GM19238 (cell line): Measurements from ENCODE around the gene ATPAF1.
A peak's percentile ranks its signal among the peaks of the same experiment; 100 is the strongest.
"Not testable (repeated sequence)": the region's sequence is repeated elsewhere in the genome, so short reads cannot be mapped to it uniquely, and the experiment has no call there.

Experiments
- DNase-seq: peaks from one replicate; pipeline ENCODE4 v3.0.0; 2011; ENCODE audit warnings: low spot score; ENCODE audit not compliant: insufficient read length

ATPAF1 gene, protein sequence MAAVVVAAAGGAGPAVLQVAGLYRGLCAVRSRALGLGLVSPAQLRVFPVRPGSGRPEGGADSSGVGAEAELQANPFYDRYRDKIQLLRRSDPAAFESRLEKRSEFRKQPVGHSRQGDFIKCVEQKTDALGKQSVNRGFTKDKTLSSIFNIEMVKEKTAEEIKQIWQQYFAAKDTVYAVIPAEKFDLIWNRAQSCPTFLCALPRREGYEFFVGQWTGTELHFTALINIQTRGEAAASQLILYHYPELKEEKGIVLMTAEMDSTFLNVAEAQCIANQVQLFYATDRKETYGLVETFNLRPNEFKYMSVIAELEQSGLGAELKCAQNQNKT

GRCh38 chr1:46667782-46668760 lies at the start of gene ATPAF1:
Gene ATPAF1, minus strand, starts transcription at chr1:46668364. Its CDS starts 42 bp downstream, at chr1:46668322.
- peak; percentile 71 for DNase-seq

- DNase-seq, result no peak
Observed at GRCh38 chr1:46717654-46718053, 49.5 kb upstream of the ATPAF1 start.

GRCh38 chr1:46714976-46715375 lies 46.8 kb upstream of the ATPAF1 start:
- no peak for DNase-seq

GRCh38 chr1:46708121-46708520 lies 40.0 kb upstream of the ATPAF1 start:
- DNase-seq, result no peak

DNA sequence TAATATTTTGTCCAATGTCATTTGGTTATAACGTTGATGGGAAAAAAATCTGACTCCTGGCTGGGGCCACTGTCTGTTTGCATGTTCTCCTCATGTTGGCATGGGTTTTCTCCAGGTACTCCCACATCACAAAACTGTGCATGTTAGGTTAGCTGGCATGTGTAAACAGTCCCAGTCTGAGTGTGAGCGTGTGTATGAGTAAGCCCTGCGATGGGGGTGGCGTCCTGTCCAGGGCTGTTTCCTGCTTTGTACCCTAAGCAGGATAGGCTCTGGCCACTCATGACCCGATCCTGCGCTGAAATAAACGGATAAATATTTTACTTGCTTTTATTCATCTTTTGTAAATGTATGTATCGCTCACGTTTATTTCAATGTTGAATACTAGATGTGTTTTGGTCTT lies 37.2 kb upstream of the ATPAF1 start:
- DNase-seq, result no peak

DNA sequence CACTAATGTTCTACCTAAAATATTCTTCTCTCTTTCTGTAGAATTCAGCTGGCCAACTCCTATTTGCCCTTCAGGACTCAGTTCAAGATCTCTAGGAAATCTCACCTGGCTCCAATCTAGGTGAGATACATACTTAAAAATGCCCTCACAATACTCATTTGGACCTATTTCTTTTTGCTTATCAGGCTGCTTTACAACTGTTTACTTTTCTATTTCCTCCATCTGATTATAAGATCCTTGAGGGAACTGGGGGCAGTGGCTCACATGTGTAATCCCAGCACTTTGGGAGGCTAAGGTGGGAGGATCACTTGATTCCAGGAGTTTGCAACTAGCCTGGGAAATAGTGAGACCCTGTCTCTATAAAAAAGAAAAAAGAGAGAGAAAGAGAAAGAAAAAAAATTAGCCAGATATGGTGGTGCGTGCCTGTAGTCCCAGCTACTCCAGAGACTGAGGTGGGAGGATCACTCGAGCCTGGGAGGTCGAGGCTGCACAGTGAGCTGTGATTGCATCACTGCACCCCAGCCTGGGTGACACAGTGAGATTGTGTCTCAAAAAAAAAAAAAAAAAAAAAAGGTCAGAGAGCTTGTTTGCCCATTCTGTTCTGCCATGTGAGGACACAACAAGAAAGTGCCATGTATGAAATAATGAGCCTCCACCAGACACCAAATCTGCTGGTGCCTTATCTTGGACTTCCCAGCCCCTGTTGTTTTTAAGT lies 35.9 kb upstream of the ATPAF1 start:
- no peak for DNase-seq

DNA sequence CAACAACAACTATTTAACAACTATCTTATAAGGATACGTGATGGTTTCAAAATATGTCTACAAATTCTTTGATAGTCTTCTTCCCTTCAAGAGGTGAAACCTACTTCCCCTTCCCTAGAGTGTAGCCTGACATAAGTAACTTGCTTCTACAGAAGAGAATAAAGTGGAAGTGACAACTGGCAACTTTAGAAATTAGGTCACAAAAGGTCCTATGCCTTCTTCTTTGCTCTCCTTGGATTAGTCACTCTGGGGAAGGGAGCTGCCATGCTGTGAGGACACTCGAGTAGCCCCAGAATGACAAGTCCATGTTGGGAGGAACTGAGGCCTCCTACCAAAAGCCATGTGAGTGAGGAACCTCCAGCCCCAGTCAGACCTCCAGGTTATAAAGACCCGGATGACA lies 31.5 kb upstream of the ATPAF1 start:
- no peak for DNase-seq

DNA sequence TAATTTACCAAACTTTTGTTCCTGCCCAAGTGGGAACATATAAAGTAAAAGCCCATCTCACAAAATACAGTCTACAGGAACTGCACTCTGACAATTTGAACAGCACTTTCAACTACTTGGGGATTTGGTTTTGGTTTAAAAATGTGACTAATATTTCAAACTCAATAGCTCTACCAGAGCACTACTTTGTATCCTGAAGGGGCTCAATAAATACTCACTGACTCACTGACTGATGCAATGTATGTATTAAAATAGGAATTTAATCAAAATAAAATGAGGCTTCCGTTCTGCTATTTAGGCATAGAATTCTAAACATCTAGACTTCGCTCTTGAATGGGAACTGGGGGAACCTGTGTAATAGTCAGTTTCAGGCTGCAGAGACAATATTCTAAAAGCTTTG lies 28.9 kb upstream of the ATPAF1 start:
- DNase-seq, result no peak

DNA sequence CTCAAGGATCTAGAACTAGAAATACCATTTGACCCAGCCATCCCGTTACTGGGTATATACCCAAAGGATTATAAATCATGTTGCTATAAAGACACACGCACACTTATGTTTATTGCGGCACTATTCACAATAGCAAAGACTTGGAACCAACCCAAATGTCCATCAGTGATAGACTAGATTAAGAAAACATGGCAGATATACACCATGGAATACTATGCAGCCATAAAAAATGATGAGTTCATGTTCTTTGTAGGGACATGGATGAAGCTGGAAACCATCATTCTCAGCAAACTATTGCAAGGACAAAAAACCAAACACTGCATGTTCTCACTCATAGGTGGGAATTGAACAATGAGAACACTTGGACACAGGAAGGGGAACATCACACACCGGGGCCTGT lies 26.5 kb upstream of the ATPAF1 start:
- DNase-seq, result not testable (repeated sequence)

DNA sequence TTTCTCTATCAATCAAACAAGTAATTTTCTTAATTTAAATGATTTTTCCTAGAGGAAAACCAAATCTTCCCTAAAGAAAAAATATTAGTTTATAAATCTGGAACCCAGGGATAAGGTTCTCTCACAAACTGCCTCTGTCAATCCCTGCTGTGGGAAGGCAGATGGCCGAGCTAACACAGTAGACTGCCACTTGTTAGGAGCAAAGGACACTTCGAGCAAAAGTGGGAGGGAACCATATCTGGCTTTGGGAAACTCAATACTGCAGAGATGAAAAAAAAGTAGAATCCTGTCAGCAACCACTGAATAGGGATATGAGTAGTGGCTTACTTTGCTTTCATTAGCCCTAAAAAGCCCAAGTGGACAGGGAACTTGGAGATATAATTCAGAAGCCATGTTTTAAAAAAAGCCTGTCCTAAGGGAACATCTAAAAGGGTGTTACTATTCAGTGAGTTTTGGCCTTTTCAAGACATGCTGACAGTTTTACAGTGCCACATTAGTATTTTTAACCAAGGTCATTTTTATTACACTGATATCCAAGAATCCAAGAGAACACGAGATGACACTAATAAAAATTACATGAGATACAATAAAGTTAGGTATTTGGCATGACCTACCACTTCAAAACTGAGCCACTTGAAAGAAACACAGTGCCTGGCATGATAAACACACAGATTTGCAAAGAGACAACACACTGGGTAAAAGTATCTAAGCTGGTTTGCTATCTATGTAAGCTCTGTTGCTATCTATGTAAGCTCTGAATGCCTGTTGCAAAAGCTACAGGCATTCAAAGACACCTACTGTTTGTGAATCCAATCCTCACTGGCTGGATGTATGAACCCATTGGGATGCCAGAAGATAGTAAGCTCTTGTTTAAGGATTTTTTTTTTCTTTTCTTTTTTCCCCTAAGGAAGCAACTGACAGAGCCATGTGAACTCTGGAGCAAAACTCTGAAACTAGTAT lies 24.9 kb upstream of the ATPAF1 start:
- DNase-seq, result no peak

DNA sequence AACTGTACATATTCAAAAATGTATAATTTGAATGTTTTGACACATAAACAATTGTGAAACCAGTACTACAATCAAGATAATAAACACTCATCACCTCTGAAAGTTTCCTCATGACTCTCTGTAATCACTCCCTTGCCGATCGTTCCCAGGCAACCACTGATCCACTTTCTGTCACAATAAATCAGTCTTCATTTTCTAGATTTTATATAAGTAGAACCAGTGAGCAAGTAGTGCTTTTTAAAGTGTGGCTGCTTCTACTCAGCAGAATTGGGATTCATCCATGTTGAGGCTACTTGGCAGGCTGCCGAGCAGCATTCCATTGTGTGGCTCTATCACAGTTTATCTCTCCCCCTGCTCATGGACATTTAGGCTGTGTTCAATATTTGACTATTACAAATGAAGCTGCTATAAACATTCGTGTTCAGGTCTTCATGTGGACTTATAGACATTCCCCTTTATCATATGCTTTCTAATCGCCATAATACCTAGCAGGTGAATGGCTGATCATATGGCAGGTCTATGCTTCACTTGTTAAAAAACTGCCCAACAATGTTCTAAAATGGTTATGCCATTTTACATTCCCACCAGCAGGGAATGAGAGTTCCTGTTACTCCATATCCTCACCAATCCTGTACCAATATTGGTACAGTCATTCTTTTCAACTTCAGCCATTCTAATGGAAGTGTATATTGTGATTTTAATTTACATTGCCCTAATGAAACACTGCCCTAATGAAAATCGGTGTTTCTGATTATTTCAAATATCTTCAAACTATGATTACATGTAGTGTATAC lies 24.0 kb upstream of the ATPAF1 start:
- no peak for DNase-seq

DNA sequence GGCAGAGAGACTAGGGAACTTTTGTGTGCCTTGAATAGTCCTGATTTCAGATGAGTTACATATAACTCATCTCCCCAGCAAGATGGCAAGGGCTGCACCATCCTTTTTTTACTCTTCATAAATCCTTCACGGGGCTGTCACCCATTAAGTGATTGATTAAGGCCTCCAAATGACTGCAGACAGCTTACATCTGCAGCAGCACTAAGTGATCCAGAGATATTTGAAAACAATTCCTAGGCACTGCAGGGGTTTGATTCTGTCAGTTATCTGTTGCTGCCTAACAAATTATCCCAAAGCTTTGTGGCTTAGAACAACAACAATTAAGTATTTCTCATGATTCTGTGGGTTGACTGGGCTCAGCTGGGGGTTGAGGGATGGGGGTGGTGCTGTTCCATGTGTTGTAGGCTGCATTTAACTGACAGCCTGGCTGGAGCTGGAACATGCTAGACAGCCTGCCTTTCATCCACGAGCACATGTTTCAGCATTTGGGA lies 22.8 kb upstream of the ATPAF1 start:
- DNase-seq, result no peak

- DNase-seq, result no peak
Observed at GRCh38 chr1:46689897-46690296, 21.7 kb upstream of the ATPAF1 start.

GRCh38 chr1:46689356-46689755 lies 21.2 kb upstream of the ATPAF1 start:
- no peak for DNase-seq

- DNase-seq, result no peak
Observed at GRCh38 chr1:46687921-46688509, 19.9 kb upstream of the ATPAF1 start.

DNA sequence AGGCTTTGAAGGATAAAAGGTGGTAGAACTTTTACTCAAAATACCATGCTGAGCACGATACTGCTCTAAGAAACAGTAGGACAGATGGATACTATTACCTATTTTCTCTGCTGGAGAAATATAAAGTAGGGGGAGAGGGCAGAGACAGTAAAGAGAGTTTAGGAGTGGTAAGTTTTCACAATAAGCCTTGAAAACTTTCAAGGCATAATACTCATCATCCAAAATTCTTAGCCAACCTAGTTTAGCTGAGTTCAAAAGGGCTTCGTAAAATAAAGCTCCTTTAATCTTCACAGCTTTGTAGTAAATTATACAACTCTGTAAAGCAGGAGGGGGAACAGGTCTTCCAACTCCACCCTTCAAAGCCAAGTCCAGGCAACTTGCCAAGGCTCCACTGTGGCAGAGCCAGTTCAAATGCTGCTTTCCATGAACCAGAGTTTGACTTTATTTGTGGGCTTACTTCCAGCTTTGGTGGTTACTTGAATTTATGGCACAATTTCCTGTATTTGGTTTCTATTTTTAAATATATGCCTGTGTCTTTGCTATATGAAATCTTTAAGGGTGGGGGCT lies 19.0 kb upstream of the ATPAF1 start:
- DNase-seq, result no peak

- no peak for DNase-seq
Observed at GRCh38 chr1:46686255-46686654, 18.1 kb upstream of the ATPAF1 start.

- no peak for DNase-seq
Observed at GRCh38 chr1:46684670-46685069, 16.5 kb upstream of the ATPAF1 start.

DNA sequence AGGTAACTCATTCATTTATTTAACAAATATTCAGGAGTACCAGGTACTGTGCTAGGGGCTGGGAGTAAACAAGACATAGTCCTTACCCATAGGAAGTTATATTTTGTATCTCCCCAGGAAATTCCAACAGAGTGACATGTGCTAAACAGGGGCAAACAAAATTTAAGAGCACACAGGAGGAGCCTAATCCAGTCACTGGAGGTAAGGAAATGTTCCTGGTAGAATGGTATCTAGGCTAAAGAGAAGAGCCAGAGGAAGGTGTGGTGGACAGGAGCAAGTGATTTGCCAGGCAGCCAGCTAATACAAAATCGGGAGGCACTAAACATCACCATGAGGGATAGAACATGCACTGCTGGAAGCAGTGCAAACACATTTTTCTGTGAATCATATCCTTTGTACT lies 13.9 kb upstream of the ATPAF1 start:
- no peak for DNase-seq
